Raji (cell line): ENCODE results near the gene CTIF.

Source experiments
- POLR2A ChIP-seq: IDR thresholded peaks from 2 replicates; pipeline ENCODE4 v1.6.1; 2011; ENCODE audit warnings: low read depth, low read length, control low read depth; ENCODE audit not compliant: insufficient read depth

The CTIF gene

GRCh38 chr18:48575301-48575657 is 36.4 kb downstream of the CTIF start:
- TF ChIP-seq POLR2A = no peak

GRCh38 chr18:48575658-48576456 is 37.0 kb downstream of the CTIF start:
- no peak for TF ChIP-seq POLR2A

GRCh38 chr18:48576457-48576771 is 37.6 kb downstream of the CTIF start:
- no peak for TF ChIP-seq POLR2A

- no peak for TF ChIP-seq POLR2A
Measured at GRCh38 chr18:48577478-48578190, 38.8 kb downstream of the CTIF start.

- no peak for TF ChIP-seq POLR2A
Measured at GRCh38 chr18:48578289-48578688, 39.5 kb downstream of the CTIF start.

- no peak for TF ChIP-seq POLR2A
Measured at GRCh38 chr18:48580066-48580465, 41.2 kb downstream of the CTIF start.

GRCh38 chr18:48580782-48581181 is 42.0 kb downstream of the CTIF start:
- TF ChIP-seq POLR2A = no peak

- TF ChIP-seq POLR2A = no peak
Measured at GRCh38 chr18:48581206-48581605, 42.4 kb downstream of the CTIF start.

GRCh38 chr18:48581941-48582340 is 43.1 kb downstream of the CTIF start:
- no peak for TF ChIP-seq POLR2A

GRCh38 chr18:48582946-48583345 is 44.1 kb downstream of the CTIF start:
- TF ChIP-seq POLR2A = no peak

GRCh38 chr18:48583573-48583972 is 44.7 kb downstream of the CTIF start:
- no peak for TF ChIP-seq POLR2A

GRCh38 chr18:48589797-48590519 is 51.1 kb downstream of the CTIF start:
- TF ChIP-seq POLR2A = no peak

- no peak for TF ChIP-seq POLR2A
Measured at GRCh38 chr18:48590678-48591077, 51.8 kb downstream of the CTIF start.

GRCh38 chr18:48592540-48593171 is 53.8 kb downstream of the CTIF start:
- TF ChIP-seq POLR2A = no peak

- TF ChIP-seq POLR2A = no peak
Measured at GRCh38 chr18:48594471-48595094, 55.8 kb downstream of the CTIF start.
